Measurements from ENCODE around the gene CELF1.
"Not testable (repeated sequence)": the region's sequence is repeated elsewhere in the genome, so short reads cannot be mapped to it uniquely, and the experiment has no call there.

CELF1 gene

DNA sequence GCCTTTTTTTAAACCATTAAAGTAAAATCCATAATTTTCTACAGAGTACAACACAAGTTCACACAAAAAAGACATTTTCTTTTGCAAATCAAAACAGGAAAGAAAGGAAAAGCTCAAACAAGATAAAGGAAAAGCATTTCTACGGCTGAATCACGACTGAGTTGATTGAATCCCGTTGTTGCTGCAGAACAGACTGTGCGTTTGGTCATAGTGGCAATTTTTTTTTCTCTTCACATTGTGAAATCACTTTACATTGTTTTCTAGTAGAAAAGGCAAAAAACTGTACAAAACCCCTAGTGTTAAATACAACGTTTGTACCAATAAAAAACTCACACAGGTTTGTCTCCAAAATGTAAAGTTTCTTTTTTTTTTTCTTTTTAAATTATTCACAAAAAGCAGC is 86.7 kb downstream of the CELF1 start:
- H3K4me3 ChIP-seq (ENCODE audit: low read depth in 1 of 2, low read length in 1 of 2): no peak overlapping the region
- TF ChIP-seq, protein P1, sequence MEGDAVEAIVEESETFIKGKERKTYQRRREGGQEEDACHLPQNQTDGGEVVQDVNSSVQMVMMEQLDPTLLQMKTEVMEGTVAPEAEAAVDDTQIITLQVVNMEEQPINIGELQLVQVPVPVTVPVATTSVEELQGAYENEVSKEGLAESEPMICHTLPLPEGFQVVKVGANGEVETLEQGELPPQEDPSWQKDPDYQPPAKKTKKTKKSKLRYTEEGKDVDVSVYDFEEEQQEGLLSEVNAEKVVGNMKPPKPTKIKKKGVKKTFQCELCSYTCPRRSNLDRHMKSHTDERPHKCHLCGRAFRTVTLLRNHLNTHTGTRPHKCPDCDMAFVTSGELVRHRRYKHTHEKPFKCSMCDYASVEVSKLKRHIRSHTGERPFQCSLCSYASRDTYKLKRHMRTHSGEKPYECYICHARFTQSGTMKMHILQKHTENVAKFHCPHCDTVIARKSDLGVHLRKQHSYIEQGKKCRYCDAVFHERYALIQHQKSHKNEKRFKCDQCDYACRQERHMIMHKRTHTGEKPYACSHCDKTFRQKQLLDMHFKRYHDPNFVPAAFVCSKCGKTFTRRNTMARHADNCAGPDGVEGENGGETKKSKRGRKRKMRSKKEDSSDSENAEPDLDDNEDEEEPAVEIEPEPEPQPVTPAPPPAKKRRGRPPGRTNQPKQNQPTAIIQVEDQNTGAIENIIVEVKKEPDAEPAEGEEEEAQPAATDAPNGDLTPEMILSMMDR (IDR thresholded peaks at IDR 0.05): no peak
- no peaks in the 10 kb centered on the region for H3K9me3 ChIP-seq
- no peaks in the 10 kb centered on the region for H3K27me3 ChIP-seq
- H3K36me3 ChIP-seq: peaks cover 75% of the 10 kb centered on the region
- H3K27ac ChIP-seq: no peak overlapping the region
- H3K4me1 ChIP-seq (ENCODE audit: control insufficient read depth in 1 of 2, insufficient read depth in 1 of 2, low read depth in 1 of 2, low read length in 1 of 2): no peaks in the 10 kb centered on the region

- Histone ChIP-seq H3K27ac (no peak overlapping the region), H3K9me3 (no peaks in the 10 kb centered on the region), H3K36me3 (peaks cover 72% of the 10 kb centered on the region), H3K4me1 (ENCODE audit: control insufficient read depth in 1 of 2, insufficient read depth in 1 of 2, low read depth in 1 of 2, low read length in 1 of 2) (no peaks in the 10 kb centered on the region), H3K27me3 (no peaks in the 10 kb centered on the region), H3K4me3 (ENCODE audit: low read depth in 1 of 2, low read length in 1 of 2) (no peak overlapping the region)
- TF ChIP-seq, protein P1 (IDR thresholded peaks at IDR 0.05): no peak
Observed at GRCh38 chr11:47464483-47464882, 88.4 kb downstream of the CELF1 start.

DNA sequence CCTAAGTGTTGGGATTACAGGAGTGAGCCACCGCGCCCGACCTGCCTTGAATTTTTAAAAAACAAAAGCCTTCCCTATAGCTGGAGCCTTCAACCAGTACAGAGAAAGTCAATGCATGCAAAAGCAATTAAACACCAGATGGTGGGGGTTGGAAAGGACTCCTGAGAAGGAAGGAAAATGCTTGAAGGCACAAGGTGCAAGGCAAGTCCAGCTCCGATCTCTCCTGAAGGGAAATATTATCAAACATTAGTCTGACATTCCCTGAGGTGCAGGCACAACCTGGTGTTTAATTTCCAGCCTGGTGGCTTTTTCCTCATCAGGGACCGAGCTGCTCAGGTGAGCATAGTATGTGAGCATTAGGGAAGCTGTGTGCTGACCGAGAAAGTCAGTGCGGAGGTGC is 91.1 kb downstream of the CELF1 start:
- peaks cover 55% of the 10 kb centered on the region for H3K36me3 ChIP-seq
- H3K9me3 ChIP-seq: no peaks in the 10 kb centered on the region
- TF ChIP-seq, protein P1 (IDR thresholded peaks at IDR 0.05): no peak

GRCh38 chr11:47460571-47461235 is 92.2 kb downstream of the CELF1 start:
- Histone ChIP-seq H3K27ac (no peak overlapping the region), H3K27me3 (no peaks in the 10 kb centered on the region), H3K4me3 (ENCODE audit: low read depth in 1 of 2, low read length in 1 of 2) (no peak overlapping the region), H3K4me1 (ENCODE audit: control insufficient read depth in 1 of 2, insufficient read depth in 1 of 2, low read depth in 1 of 2, low read length in 1 of 2) (no peaks in the 10 kb centered on the region), H3K9me3 (no peaks in the 10 kb centered on the region), H3K36me3 (peaks cover 50% of the 10 kb centered on the region)
- TF ChIP-seq, protein P1 (IDR thresholded peaks at IDR 0.05): no peak

More for the DNA sequence above, 91.1 kb downstream of the CELF1 start:
- no peak overlapping the region for H3K27ac ChIP-seq
- no peaks in the 10 kb centered on the region for H3K4me1 ChIP-seq (ENCODE audit: control insufficient read depth in 1 of 2, insufficient read depth in 1 of 2, low read depth in 1 of 2, low read length in 1 of 2)
- H3K27me3 ChIP-seq: no peaks in the 10 kb centered on the region
- no peak overlapping the region for H3K4me3 ChIP-seq (ENCODE audit: low read depth in 1 of 2, low read length in 1 of 2)

DNA sequence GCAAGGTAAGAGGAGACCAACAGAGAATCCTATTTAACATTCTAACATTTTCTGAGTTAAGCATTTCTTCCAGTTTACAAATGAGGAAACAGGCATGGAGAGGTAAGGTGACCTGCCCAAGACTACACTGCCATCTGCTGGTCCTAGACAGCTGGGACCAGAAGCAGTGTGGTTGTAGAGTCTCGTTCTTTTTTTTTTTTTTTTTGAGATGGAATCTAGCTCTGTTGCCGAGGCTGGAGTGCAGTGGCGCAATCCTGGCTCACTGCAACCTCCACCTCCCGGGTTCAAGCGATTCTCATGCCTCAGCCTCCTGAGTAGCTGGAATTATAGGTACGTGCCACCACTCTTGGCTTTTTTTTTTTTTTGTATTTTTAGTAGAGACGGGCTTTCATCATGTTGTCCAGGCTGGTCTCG is 98.7 kb downstream of the CELF1 start:
- H3K4me1 ChIP-seq (ENCODE audit: control insufficient read depth in 1 of 2, insufficient read depth in 1 of 2, low read depth in 1 of 2, low read length in 1 of 2); H3K27ac ChIP-seq; H3K9me3 ChIP-seq; H3K4me3 ChIP-seq (ENCODE audit: low read depth in 1 of 2, low read length in 1 of 2); H3K36me3 ChIP-seq; H3K27me3 ChIP-seq: not testable (repeated sequence)
- TF ChIP-seq, protein P1 (IDR thresholded peaks at IDR 0.05): peak; percentile 60
